HCT116 (cell line): ENCODE results near the gene CNTN4. TPM values are rescaled to one million over a fixed set of nuclear protein-coding genes. Genes with fewer than 3 reads are reported as not detected.

Experiments used
- ATAC-seq: fragments of 200-7000 bp; cut with Tn5 transposase; 2 replicates; pipeline ENCODE4 v1.9.1; 2020; ENCODE audit warnings: mild to moderate bottlenecking, moderate library complexity
- BruUV-seq: library from RNA; stranded (reverse); fragments of 400-500 nt; replicated peaks from 2 replicates; lab custom pipeline; 2021; lab: Mats Ljungman, UMichigan
- CTCF ChIA-PET: fragments of 300-600 bp; sonication (Branson Sonifier 250); formaldehyde crosslinking; loops from one replicate; lab custom pipeline; 2021; ENCODE audit warnings: antibody characterized with exemption; lab: Charles Lee
- POLR2A ChIA-PET: fragments of 300-600, 350-600 bp; sonication (Branson Sonifier 250); formaldehyde crosslinking; loops from one replicate; lab custom pipeline; 2021; ENCODE audit warnings: antibody characterized with exemption; lab: Charles Lee
- RAD21 ChIA-PET, 2 experiments: fragments of 300-600 bp; sonication (Branson Sonifier 250); formaldehyde crosslinking; loops; one replicate each; lab custom pipeline; 2023; ENCODE audit warnings: low total read pairs in 2 of 2; ENCODE audit not compliant: uncharacterized antibody in 2 of 2, unreplicated experiment in 2 of 2, low non-redundant PET in 1 of 2; lab: Charles Lee
- DNase-seq: peaks from one replicate; pipeline ENCODE4 v3.0.0-alpha.2; 2010; ENCODE audit warnings: low read depth, low spot score
- H2AFZ ChIP-seq: fragments of 200-600 bp; shearing (Covaris generic), sonication (generic); 2 replicates; pipeline ENCODE4 v1.6.1; 2017; ENCODE audit warnings: low read depth, mixed run types, mixed read lengths, antibody characterized with exemption, low read length; ENCODE audit not compliant: poor library complexity, severe bottlenecking
- H3K27ac ChIP-seq: 2 replicates; pipeline ENCODE4 v1.5.1; 2012; ENCODE audit warnings: low read depth, low read length
- H3K27me3 ChIP-seq: fragments of 200-600 bp; sonication (generic); 2 replicates; pipeline ENCODE4 v1.6.1; 2016; ENCODE audit warnings: mixed run types, low read length, mixed read lengths; ENCODE audit not compliant: insufficient read depth
- H3K36me3 ChIP-seq, 2 experiments: fragments of 200-500 bp in 1 of 2; fragments of 200-600 bp in 1 of 2; sonication (Bioruptor generic) in 1 of 2; sonication (generic) in 1 of 2; 2 replicates each; pipeline versions ENCODE4 v1.5.1 to v1.6.1; 2014 to 2016; ENCODE audit warnings: low read length in 2 of 2, inconsistent platforms in 1 of 2, mixed read lengths in 1 of 2, mixed run types in 1 of 2; ENCODE audit not compliant: insufficient read depth in 2 of 2, control insufficient read depth in 1 of 2
- H3K4me1 ChIP-seq, 2 experiments: fragments of 200-600 bp in 1 of 2; sonication (generic) in 1 of 2; 2 replicates each; pipeline versions ENCODE4 v1.5.1 to v1.6.1; 2012 to 2017; ENCODE audit warnings: low read length in 2 of 2, inconsistent platforms in 1 of 2, mild to moderate bottlenecking in 1 of 2, mixed read lengths in 1 of 2, mixed run types in 1 of 2, moderate library complexity in 1 of 2; ENCODE audit not compliant: insufficient read depth in 2 of 2, control insufficient read depth in 1 of 2
- H3K4me2 ChIP-seq: fragments of 200-600 bp; sonication (generic); 2 replicates; pipeline ENCODE4 v1.6.1; 2017; ENCODE audit warnings: mixed run types, low read length, mixed read lengths
- H3K4me3 ChIP-seq, 2 experiments: fragments of 200-600 bp in 1 of 2; sonication (generic) in 1 of 2; replicated peaks in 1 of 2; 2 replicates each; pipeline ENCODE4 v1.5.1; 2011 to 2016; ENCODE audit warnings: low read length in 2 of 2, control low read depth in 1 of 2, low read depth in 1 of 2, mild to moderate bottlenecking in 1 of 2, mixed read lengths in 1 of 2, mixed run types in 1 of 2
- H3K79me2 ChIP-seq: fragments of 200-600 bp; sonication (generic); 2 replicates; pipeline ENCODE4 v1.6.1; 2017; ENCODE audit warnings: mild to moderate bottlenecking, mixed run types, low read length, moderate library complexity, mixed read lengths; ENCODE audit not compliant: insufficient read depth
- H3K9ac ChIP-seq: fragments of 200-600 bp; sonication (generic); 2 replicates; pipeline ENCODE4 v1.6.1; 2016; ENCODE audit warnings: low read length, mixed read lengths
- H3K9me2 ChIP-seq: fragments of 200-600 bp; sonication (generic), shearing (Covaris generic); 2 replicates; pipeline ENCODE4 v1.6.1; 2017; ENCODE audit warnings: mixed run types, mild to moderate bottlenecking, moderate library complexity; ENCODE audit not compliant: insufficient read depth
- H3K9me3 ChIP-seq, 2 experiments: fragments of 200-500 bp in 1 of 2; fragments of 200-600 bp in 1 of 2; sonication (Bioruptor generic) in 1 of 2; sonication (generic) in 1 of 2; 2 replicates each; pipeline ENCODE4 v1.6.1; 2014 to 2017; ENCODE audit warnings: low read length in 2 of 2, mixed read lengths in 2 of 2, inconsistent platforms in 1 of 2, low read depth in 1 of 2, mild to moderate bottlenecking in 1 of 2, mixed run types in 1 of 2, moderate library complexity in 1 of 2; ENCODE audit not compliant: control insufficient read depth in 1 of 2, insufficient read depth in 1 of 2
- H4K20me1 ChIP-seq: fragments of 200-600 bp; sonication (generic), shearing (Covaris generic); 2 replicates; pipeline ENCODE4 v1.6.1; 2017; ENCODE audit warnings: mixed run types, mild to moderate bottlenecking, moderate library complexity; ENCODE audit not compliant: insufficient read depth
- ATF3 ChIP-seq: IDR thresholded peaks from 2 replicates; pipeline ENCODE4 v1.6.1; 2012
- CBX3 ChIP-seq: IDR thresholded peaks from 2 replicates; pipeline ENCODE4 v1.6.1; 2012; ENCODE audit warnings: low read depth
- CEBPB ChIP-seq: IDR thresholded peaks from 2 replicates; pipeline ENCODE4 v1.6.1; 2012; ENCODE audit warnings: low read depth
- CTCF ChIP-seq, 3 experiments: fragments of 200-600 bp in 1 of 3; sonication (generic) in 1 of 3; IDR thresholded peaks in 2 of 3; conservative IDR thresholded peaks in 1 of 3; 2 replicates each; pipeline ENCODE4 v1.5.1; 2012 to 2017; ENCODE audit warnings: low read depth in 2 of 3, low read length in 2 of 3, antibody characterized with exemption in 1 of 3, borderline replicate concordance in 1 of 3, control low read depth in 1 of 3, mild to moderate bottlenecking in 1 of 3, mixed read lengths in 1 of 3, mixed run types in 1 of 3, moderate library complexity in 1 of 3; ENCODE audit not compliant: insufficient read depth in 1 of 3
- EGR1 ChIP-seq: IDR thresholded peaks from 2 replicates; pipeline ENCODE4 v1.6.1; 2012; ENCODE audit warnings: low read depth
- ELF1 ChIP-seq: IDR thresholded peaks from 2 replicates; pipeline ENCODE4 v1.6.1; 2012; ENCODE audit warnings: low read depth, borderline replicate concordance
- FOSL1 ChIP-seq: IDR thresholded peaks from 2 replicates; pipeline ENCODE4 v1.6.1; 2012; ENCODE audit warnings: low read depth
- JUND ChIP-seq: IDR thresholded peaks from 2 replicates; pipeline ENCODE4 v1.6.1; 2012
- POLR2A ChIP-seq: IDR thresholded peaks from 2 replicates; pipeline ENCODE4 v1.7.0; 2011; ENCODE audit warnings: borderline replicate concordance; ENCODE audit not compliant: insufficient read depth, insufficient read length; ENCODE audit errors: extremely low read depth
- POLR2AphosphoS5 ChIP-seq: IDR thresholded peaks from 2 replicates; pipeline ENCODE4 v1.6.1; 2011; ENCODE audit warnings: mild to moderate bottlenecking, low read depth, low read length, moderate library complexity
- RAD21 ChIP-seq: IDR thresholded peaks from 2 replicates; pipeline ENCODE4 v1.6.1; 2012; ENCODE audit warnings: low read depth, mild to moderate bottlenecking
- REST ChIP-seq: IDR thresholded peaks from 2 replicates; pipeline ENCODE4 v1.6.1; 2012; ENCODE audit warnings: low read depth
- SP1 ChIP-seq: IDR thresholded peaks from 2 replicates; pipeline ENCODE4 v1.6.1; 2012; ENCODE audit warnings: low read depth
- SRF ChIP-seq: IDR thresholded peaks from 2 replicates; pipeline ENCODE4 v1.6.1; 2012; ENCODE audit warnings: low read depth
- TCF7L2 ChIP-seq: IDR thresholded peaks from 2 replicates; pipeline ENCODE4 v1.7.0; 2011; ENCODE audit warnings: borderline replicate concordance, inconsistent platforms; ENCODE audit not compliant: insufficient read depth, insufficient read length; ENCODE audit errors: extremely low read depth
- YY1 ChIP-seq: IDR thresholded peaks from 2 replicates; pipeline ENCODE4 v1.6.1; 2011; ENCODE audit warnings: low read length, low read depth, moderate library complexity, mild to moderate bottlenecking; ENCODE audit not compliant: insufficient replicate concordance; ENCODE audit errors: extremely low read depth
- ZBTB33 ChIP-seq: IDR thresholded peaks from 2 replicates; pipeline ENCODE4 v1.6.1; 2011; ENCODE audit warnings: mild to moderate bottlenecking, low read length, moderate library complexity; ENCODE audit not compliant: insufficient replicate concordance; ENCODE audit errors: extremely low read depth
- ZFX ChIP-seq: fragments of 450-650 bp; IDR thresholded peaks from 2 replicates; pipeline ENCODE4 v1.6.1; 2017
- ZNF274 ChIP-seq: fragments of 200-500 bp; sonication (Bioruptor generic); IDR thresholded peaks from 2 replicates; pipeline ENCODE4 v1.6.1; 2014; ENCODE audit warnings: mild to moderate bottlenecking, low read depth, low read length, inconsistent platforms
- intact Hi-C: fragments of 100-400 bp; cut with micrococcal nuclease; formaldehyde crosslinking; loops from 2 replicates; pipeline ENCODE4 v1.10.0; 2022
- total RNA-seq: library from RNA; stranded (reverse); gene quantifications from one replicate; pipeline ENCODE4 v1.2.1, GENCODE V29; 2021; ENCODE audit not compliant: unreplicated experiment

The CNTN4 gene
- total RNA-seq, 1 experiment from 2014 or later: not detected

GRCh38 chr3:2262204-2262603 is 163.5 kb downstream of the CNTN4 start:
- ChIA-PET POLR2A (no interaction called here), RAD21 (no interaction called here), CTCF (no interaction called here)
- Histone ChIP-seq H3K4me3 (no peak overlapping the region), H3K79me2 (no peaks in the 10 kb centered on the region), H2AFZ (no peak overlapping the region), H3K27me3 (no peaks in the 10 kb centered on the region), H3K9me3 (peaks cover 12 to 17% of the 10 kb centered on the region in 2 experiments; a peak in 2 of 4 replicates), H3K4me1 (no peaks in the 10 kb centered on the region), H3K9ac (no peak overlapping the region), H3K27ac (no peak overlapping the region), H3K9me2 (no peaks in the 10 kb centered on the region), H3K4me2 (no peak overlapping the region), H3K36me3 (no peaks in the 10 kb centered on the region), H4K20me1 (no peaks in the 10 kb centered on the region)
- DNase-seq (no peak), ATAC-seq (no peak)
- intact Hi-C loops: no loop called here
- no TSS peak for BruUV-seq
- TF ChIP-seq TCF7L2 (no peak), ZNF274 (no peak), REST (no peak), SP1 (no peak), FOSL1 (no peak), CBX3 (no peak), RAD21 (no peak), ELF1 (no peak), SRF (no peak), EGR1 (no peak), POLR2AphosphoS5 (no peak), CTCF (IDR thresholded peaks at IDR 0.05 in 2 of 3, conservative IDR thresholded peaks at IDR 0.05 in 1 of 3; ENCODE audit: borderline replicate concordance in 1 of 3, insufficient read depth in 1 of 3, low read depth in 2 of 3, low read length in 2 of 3) (no peak), YY1 (no peak), JUND (no peak), ZBTB33 (no peak), ZFX (no peak), ATF3 (no peak), CEBPB (no peak), POLR2A (no peak)
